H9 (cell line): ENCODE results near the gene MUSK. TPM values are rescaled to one million over a fixed set of nuclear protein-coding genes. Genes with fewer than 3 reads are reported as not detected.

ENCODE experiments used
- DNase-seq: peaks from one replicate; pipeline ENCODE4 v3.0.0-alpha.2; 2017
- H2AFZ ChIP-seq: one replicate; pipeline ENCODE4 v1.6.1; 2013; ENCODE audit warnings: mild to moderate bottlenecking, low read length, control low read depth, moderate library complexity
- H2AK5ac ChIP-seq: 2 replicates; pipeline ENCODE4 v1.6.1; 2013; ENCODE audit warnings: low read length, control low read depth, mixed read lengths; ENCODE audit not compliant: insufficient read length
- H2BK120ac ChIP-seq: one replicate; pipeline ENCODE4 v1.6.1; 2013; ENCODE audit warnings: low read depth, mild to moderate bottlenecking, low read length, control low read depth, inconsistent platforms; ENCODE audit not compliant: poor library complexity, severe bottlenecking
- H2BK12ac ChIP-seq: 2 replicates; pipeline ENCODE4 v1.6.1; 2013; ENCODE audit warnings: low read length, control low read depth, mixed read lengths, low read depth; ENCODE audit not compliant: insufficient read length
- H2BK15ac ChIP-seq: 2 replicates; pipeline ENCODE4 v1.6.1; 2013; ENCODE audit warnings: low read depth, low read length, control low read depth
- H2BK20ac ChIP-seq: one replicate; pipeline ENCODE4 v1.6.1; 2013; ENCODE audit warnings: low read depth, mild to moderate bottlenecking, low read length, control low read depth, inconsistent platforms; ENCODE audit not compliant: poor library complexity, severe bottlenecking
- H2BK5ac ChIP-seq: 2 replicates; pipeline ENCODE4 v1.6.1; 2013; ENCODE audit warnings: low read length, control low read depth, mixed read lengths; ENCODE audit not compliant: insufficient read length
- H3K14ac ChIP-seq: 2 replicates; pipeline ENCODE4 v1.6.1; 2013; ENCODE audit warnings: low read length, control low read depth; ENCODE audit not compliant: insufficient read depth
- H3K18ac ChIP-seq: 2 replicates; pipeline ENCODE4 v1.6.1; 2013; ENCODE audit warnings: low read depth, mild to moderate bottlenecking, mixed read lengths, low read length, control low read depth; ENCODE audit not compliant: insufficient read length
- H3K23ac ChIP-seq: 2 replicates; pipeline ENCODE4 v1.6.1; 2013; ENCODE audit warnings: low read length, control low read depth, mixed read lengths, low read depth; ENCODE audit not compliant: insufficient read length
- H3K23me2 ChIP-seq: 2 replicates; pipeline ENCODE4 v1.6.1; 2013; ENCODE audit warnings: low read depth, mild to moderate bottlenecking, mixed read lengths, low read length, control low read depth; ENCODE audit not compliant: insufficient read length, poor library complexity, severe bottlenecking
- H3K27ac ChIP-seq: 2 replicates; pipeline ENCODE4 v1.5.1; 2013; ENCODE audit warnings: low read length, control low read depth, mixed read lengths, low read depth; ENCODE audit not compliant: insufficient read length
- H3K27me3 ChIP-seq: 2 replicates; pipeline ENCODE4 v1.6.1; 2013; ENCODE audit warnings: low read length, control low read depth, inconsistent platforms; ENCODE audit not compliant: insufficient read depth
- H3K4ac ChIP-seq: 2 replicates; pipeline ENCODE4 v1.6.1; 2013; ENCODE audit warnings: low read depth, mild to moderate bottlenecking, control low read depth, inconsistent platforms, low read length, moderate library complexity
- H3K4me1 ChIP-seq: 2 replicates; pipeline ENCODE4 v1.6.1; 2013; ENCODE audit warnings: low read length, control low read depth, inconsistent platforms; ENCODE audit not compliant: insufficient read depth
- H3K4me2 ChIP-seq: 2 replicates; pipeline ENCODE4 v1.6.1; 2013; ENCODE audit warnings: low read length, control low read depth, mixed read lengths; ENCODE audit not compliant: insufficient read length, insufficient read depth
- H3K56ac ChIP-seq: 2 replicates; pipeline ENCODE4 v1.6.1; 2013; ENCODE audit warnings: low read depth, mild to moderate bottlenecking, mixed read lengths, low read length, control low read depth; ENCODE audit not compliant: insufficient read length
- H3K79me1 ChIP-seq: 2 replicates; pipeline ENCODE4 v1.6.1; 2013; ENCODE audit warnings: low read depth, mild to moderate bottlenecking, moderate library complexity, low read length, control low read depth, inconsistent platforms; ENCODE audit not compliant: insufficient read depth, poor library complexity, severe bottlenecking
- H3K79me2 ChIP-seq: 2 replicates; pipeline ENCODE4 v1.6.1; 2013; ENCODE audit warnings: low read length, control low read depth, inconsistent platforms; ENCODE audit not compliant: insufficient read depth
- H3K9ac ChIP-seq: 2 replicates; pipeline ENCODE4 v1.6.1; 2013; ENCODE audit warnings: low read length, control low read depth, mixed read lengths; ENCODE audit not compliant: insufficient read length; ENCODE audit errors: extremely low read depth
- H3K9me3 ChIP-seq: one replicate; pipeline ENCODE4 v1.6.1; 2013; ENCODE audit warnings: low read depth, low read length, inconsistent platforms; ENCODE audit not compliant: control insufficient read depth
- H3T11ph ChIP-seq: one replicate; pipeline ENCODE4 v1.6.1; 2013; ENCODE audit warnings: mild to moderate bottlenecking, low read length, control low read depth, inconsistent platforms
- H4K20me1 ChIP-seq: one replicate; pipeline ENCODE4 v1.6.1; 2013; ENCODE audit not compliant: control insufficient read depth, insufficient read length, insufficient read depth
- H4K5ac ChIP-seq: 2 replicates; pipeline ENCODE4 v1.6.1; 2013; ENCODE audit warnings: low read depth, mild to moderate bottlenecking, mixed read lengths, low read length, control low read depth; ENCODE audit not compliant: insufficient read length
- H4K8ac ChIP-seq: replicated peaks from 2 replicates; pipeline ENCODE4 v1.6.1; 2013; ENCODE audit warnings: low read length, control low read depth, mixed read lengths, low read depth; ENCODE audit not compliant: insufficient read length
- H4K91ac ChIP-seq: 2 replicates; pipeline ENCODE4 v1.6.1; 2013; ENCODE audit warnings: low read depth, mild to moderate bottlenecking, moderate library complexity, mixed read lengths, low read length, control low read depth; ENCODE audit not compliant: insufficient read length
- H3K27ac Mint-ChIP-seq, 3 experiments: 2 replicates in 2 of 3; 3 replicates in 1 of 3; pipeline ENCODE4 v1.8.0; 2020 to 2021; ENCODE audit warnings: mixed read lengths in 3 of 3, mild to moderate bottlenecking in 1 of 3, moderate library complexity in 1 of 3
- H3K27me3 Mint-ChIP-seq: 2 replicates; pipeline ENCODE4 v1.8.0; 2021; ENCODE audit warnings: low read depth, mild to moderate bottlenecking, moderate library complexity, mixed read lengths
- H3K36me3 Mint-ChIP-seq, 3 experiments: 2 replicates in 2 of 3; 3 replicates in 1 of 3; pipeline ENCODE4 v1.8.0; 2020 to 2021; ENCODE audit warnings: low read depth in 3 of 3, mixed read lengths in 3 of 3; ENCODE audit not compliant: insufficient read depth in 1 of 3
- H3K4me1 Mint-ChIP-seq, 2 experiments: 2 replicates each; pipeline ENCODE4 v1.8.0; 2020; ENCODE audit warnings: mixed read lengths in 2 of 2
- H3K4me3 Mint-ChIP-seq, 2 experiments: 2 replicates in 1 of 2; 3 replicates in 1 of 2; pipeline ENCODE4 v1.8.0; 2020 to 2021; ENCODE audit warnings: mild to moderate bottlenecking in 2 of 2, mixed read lengths in 2 of 2, moderate library complexity in 1 of 2
- H3K9me3 Mint-ChIP-seq, 2 experiments: 2 replicates in 1 of 2; 3 replicates in 1 of 2; pipeline ENCODE4 v1.8.0; 2020; ENCODE audit warnings: mild to moderate bottlenecking in 2 of 2, mixed read lengths in 2 of 2, moderate library complexity in 1 of 2
- WGBS: extraction: QIAGEN DNeasy Blood & Tissue Kit; methylation state at CpG from one replicate; pipeline ENCODE4 v1.1.7; 2013; ENCODE audit warnings: missing lambda C conversion rate, low lambda C conversion rate, mixed read lengths; ENCODE audit not compliant: insufficient read length; ENCODE audit errors: extremely low coverage; 5-methylcytosine and 5-hydroxymethylcytosine counted together
- total RNA-seq: library from RNA; stranded (reverse); gene quantifications from 2 replicates; pipeline ENCODE4 v1.2.1, GENCODE V29; 2021
- TF ChIP-seq, protein P1 (sequence below): fragments of 200-600 bp; sonication (generic); conservative IDR thresholded peaks from 3 replicates; pipeline ENCODE4 v1.8.0; 2021; ENCODE audit warnings: antibody characterized with exemption, mild to moderate bottlenecking

Gene MUSK
- total RNA-seq, 1 experiment from 2014 or later: not detected

DNA sequence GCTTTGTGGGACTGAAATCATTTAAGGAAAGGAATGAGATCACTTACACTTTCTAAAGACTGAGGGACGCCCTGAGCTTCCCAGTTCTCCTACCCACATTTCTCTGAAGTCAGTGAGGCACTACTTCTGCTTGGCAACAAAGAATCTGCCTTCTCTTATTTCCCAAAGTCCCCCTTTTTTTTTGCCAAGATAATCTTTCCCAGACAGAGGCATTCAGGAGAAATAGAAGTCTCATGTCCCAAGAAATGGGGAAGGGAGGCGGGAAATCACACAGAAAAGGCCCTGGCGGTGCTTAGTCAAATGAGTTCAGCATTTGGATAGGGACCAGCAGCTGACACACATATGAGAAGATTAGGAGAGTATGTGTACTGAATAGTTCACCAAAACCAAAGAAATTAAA, 159.7 kb downstream of the MUSK start:
- H3K4ac ChIP-seq: no peak overlapping the region
- no peak overlapping the region for H3T11ph ChIP-seq
- TF ChIP-seq, protein P1, sequence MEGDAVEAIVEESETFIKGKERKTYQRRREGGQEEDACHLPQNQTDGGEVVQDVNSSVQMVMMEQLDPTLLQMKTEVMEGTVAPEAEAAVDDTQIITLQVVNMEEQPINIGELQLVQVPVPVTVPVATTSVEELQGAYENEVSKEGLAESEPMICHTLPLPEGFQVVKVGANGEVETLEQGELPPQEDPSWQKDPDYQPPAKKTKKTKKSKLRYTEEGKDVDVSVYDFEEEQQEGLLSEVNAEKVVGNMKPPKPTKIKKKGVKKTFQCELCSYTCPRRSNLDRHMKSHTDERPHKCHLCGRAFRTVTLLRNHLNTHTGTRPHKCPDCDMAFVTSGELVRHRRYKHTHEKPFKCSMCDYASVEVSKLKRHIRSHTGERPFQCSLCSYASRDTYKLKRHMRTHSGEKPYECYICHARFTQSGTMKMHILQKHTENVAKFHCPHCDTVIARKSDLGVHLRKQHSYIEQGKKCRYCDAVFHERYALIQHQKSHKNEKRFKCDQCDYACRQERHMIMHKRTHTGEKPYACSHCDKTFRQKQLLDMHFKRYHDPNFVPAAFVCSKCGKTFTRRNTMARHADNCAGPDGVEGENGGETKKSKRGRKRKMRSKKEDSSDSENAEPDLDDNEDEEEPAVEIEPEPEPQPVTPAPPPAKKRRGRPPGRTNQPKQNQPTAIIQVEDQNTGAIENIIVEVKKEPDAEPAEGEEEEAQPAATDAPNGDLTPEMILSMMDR: no peak
- H3K27ac Mint-ChIP-seq: peak overlapping the region in 1 of 3 experiments; percentile 76; a peak in 2 of 7 replicates
- no peak overlapping the region for H3K14ac ChIP-seq
- H2BK120ac ChIP-seq: no peak overlapping the region
- peaks cover 0 to 7% (median 7%) of the 10 kb centered on the region in 3 experiments; a peak in 4 of 7 replicates for H3K36me3 Mint-ChIP-seq
- no peak overlapping the region for H3K23ac ChIP-seq
- no peak overlapping the region for H3K18ac ChIP-seq
- no peaks in the 10 kb centered on the region for H3K9me3 ChIP-seq
- no peak overlapping the region for H3K27ac ChIP-seq
- H3K79me1 ChIP-seq: no peaks in the 10 kb centered on the region
- no peak overlapping the region for H3K56ac ChIP-seq
- no peak overlapping the region for H3K4me3 Mint-ChIP-seq
- no peak overlapping the region for H2AFZ ChIP-seq
- H4K20me1 ChIP-seq: no peaks in the 10 kb centered on the region
- no peaks in the 10 kb centered on the region for H3K27me3 ChIP-seq
- H4K91ac ChIP-seq: no peak overlapping the region
- peaks cover 9 to 11% of the 10 kb centered on the region in 2 experiments for H3K9me3 Mint-ChIP-seq
- H4K8ac ChIP-seq: no peak overlapping the region
- H4K5ac ChIP-seq: no peak overlapping the region
- peaks cover 2% of the 10 kb centered on the region; the same call in 1 of the 2 replicates for H3K27me3 Mint-ChIP-seq
- DNase-seq: no peak
- peaks cover 15 to 20% of the 10 kb centered on the region in 2 experiments for H3K4me1 Mint-ChIP-seq
- H2BK5ac ChIP-seq: no peak overlapping the region
- no peak overlapping the region for H2BK15ac ChIP-seq
- H3K4me2 ChIP-seq: no peak overlapping the region
- H3K4me1 ChIP-seq: no peaks in the 10 kb centered on the region; the same call in 1 of the 2 replicates
- H2BK12ac ChIP-seq: no peak overlapping the region
- no peak overlapping the region for H2BK20ac ChIP-seq
- no peaks in the 10 kb centered on the region for H3K23me2 ChIP-seq
- WGBS: no CpG with 5 or more reads among the region's 3 CpGs
- H3K79me2 ChIP-seq: no peaks in the 10 kb centered on the region
- H3K9ac ChIP-seq: no peak overlapping the region
- no peak overlapping the region for H2AK5ac ChIP-seq
